A549 (cell line): ENCODE data around the gene PRPF8. TPM values are rescaled to one million over a fixed set of nuclear protein-coding genes. Genes with fewer than 3 reads are reported as not detected.
"Not testable (repeated sequence)": the region's sequence is repeated elsewhere in the genome, so short reads cannot be mapped to it uniquely, and the experiment has no call there.

Experiments used
- ATAC-seq, 2 experiments: fragments of 200-7000 bp in 1 of 2; fragments of >200 bp in 1 of 2; cut with Nextera tagmentation in 1 of 2; cut with Tn5 transposase in 1 of 2; 3 replicates each; pipeline versions ENCODE4 v1.8.0 to v1.9.1; 2018 to 2020; ENCODE audit warnings: mild to moderate bottlenecking in 1 of 2, moderate library complexity in 1 of 2
- CTCF ChIA-PET: fragments of 300-600 bp; sonication (Branson Sonifier 250); formaldehyde crosslinking; extraction: SDS; loops from one replicate; lab custom pipeline; 2021; ENCODE audit warnings: antibody characterized with exemption, inconsistent platforms; lab: Yijun Ruan, JAX
- POLR2A ChIA-PET: fragments of 350-600 bp; formaldehyde crosslinking; extraction: SDS; loops from one replicate; lab custom pipeline; 2021; ENCODE audit warnings: antibody characterized with exemption, inconsistent platforms; lab: Yijun Ruan, JAX
- DNase-seq, 2 experiments: peaks; one replicate each; pipeline versions ENCODE4 v3.0.0 to v3.0.0-alpha.2; 2011 to 2016; ENCODE audit warnings: low read depth in 1 of 2, low spot score in 1 of 2
- FAIRE-seq: peaks from 2 replicates; lab custom pipeline; 2011; peaks lifted over from hg19 to GRCh38; lab: Jason Lieb, UNC
- H3K27ac ChIP-seq, 2 experiments: fragments of >200 bp; sonication (Bioruptor Twin); formaldehyde crosslinking; 3 replicates each; pipeline ENCODE4 v1.5.1; 2016 to 2017
- H3K4me1 ChIP-seq: fragments of >200 bp; sonication (Bioruptor Twin); formaldehyde crosslinking; 3 replicates; pipeline ENCODE4 v1.6.1; 2016
- H3K4me2 ChIP-seq: fragments of >200 bp; sonication (Bioruptor Twin); formaldehyde crosslinking; 3 replicates; pipeline ENCODE4 v1.6.1; 2016
- H3K4me3 ChIP-seq: fragments of >200 bp; sonication (Bioruptor Twin); formaldehyde crosslinking; 3 replicates; pipeline ENCODE4 v1.5.1; 2016
- H3K9me3 ChIP-seq: fragments of >200 bp; sonication (Bioruptor Twin); formaldehyde crosslinking; 3 replicates; pipeline ENCODE4 v1.6.1; 2016
- ATOH8 ChIP-seq: fragments of 250-450 bp; sonication (Bioruptor Pico); IDR thresholded peaks from 2 replicates; pipeline ENCODE4 v1.5.0; 2020; ENCODE audit warnings: low read depth, mild to moderate bottlenecking, moderate library complexity
- CEBPB ChIP-seq, 2 experiments: fragments of >200 bp in 1 of 2; sonication (Bioruptor Twin) in 1 of 2; formaldehyde crosslinking in 1 of 2; IDR thresholded peaks; 2 replicates each; pipeline ENCODE4 v1.6.1; 2012 to 2016
- EHMT2 ChIP-seq: fragments of 200-600 bp; sonication (generic); IDR thresholded peaks from 2 replicates; pipeline ENCODE4 v1.6.1; 2016; ENCODE audit warnings: antibody characterized with exemption, low read depth, mild to moderate bottlenecking, moderate library complexity
- GATA3 ChIP-seq: IDR thresholded peaks from 2 replicates; pipeline ENCODE4 v1.6.1; 2012; ENCODE audit warnings: borderline replicate concordance
- HOXA7 ChIP-seq: fragments of 250-450 bp; sonication (Bioruptor Pico); IDR thresholded peaks from 2 replicates; pipeline ENCODE4 v1.5.0; 2020; ENCODE audit warnings: mild to moderate bottlenecking, moderate library complexity
- HOXB13 ChIP-seq: fragments of 250-450 bp; sonication (Bioruptor Pico); IDR thresholded peaks from 2 replicates; pipeline ENCODE4 v1.5.0; 2020; ENCODE audit warnings: low read depth, mild to moderate bottlenecking, moderate library complexity
- HOXB5 ChIP-seq: fragments of 250-450 bp; sonication (Bioruptor Pico); IDR thresholded peaks from 2 replicates; pipeline ENCODE4 v1.5.0; 2020; ENCODE audit warnings: mild to moderate bottlenecking, moderate library complexity
- MYC ChIP-seq: IDR thresholded peaks from 2 replicates; pipeline ENCODE4 v1.6.1; 2012; ENCODE audit warnings: mild to moderate bottlenecking, inconsistent platforms, low read length, improper control_type of control experiment, borderline replicate concordance
- SREBF2 ChIP-seq: fragments of 450-650 bp; IDR thresholded peaks from 2 replicates; pipeline ENCODE4 v1.6.1; 2014; ENCODE audit warnings: mild to moderate bottlenecking, moderate library complexity
- TFCP2L1 ChIP-seq: fragments of 250-450 bp; sonication (Bioruptor Pico); IDR thresholded peaks from 2 replicates; pipeline ENCODE4 v1.5.0; 2021; ENCODE audit warnings: mild to moderate bottlenecking
- WGBS: methylation state at CpG from one replicate; pipeline ENCODE4 v1.1.6; 2017; ENCODE audit errors: missing lambda C conversion rate; 5-methylcytosine and 5-hydroxymethylcytosine counted together
- polyA plus RNA-seq, 4 experiments: library from polyadenylated mRNA; depleted of rRNA in 3 of 4; stranded (reverse); fragments of >200 nt; fragmentation: RNase III in 1 of 4; extraction: RNeasy Plus Mini Kit Qiagen cat#74134 plus additional on column Dnase treatment in 1 of 4; gene quantifications; 2 replicates in 3 of 4; 3 replicates in 1 of 4; pipeline ENCODE4 v1.2.3, GENCODE V29; 2011 to 2017
- TF ChIP-seq, protein P1 (sequence below): IDR thresholded peaks from 2 replicates; pipeline ENCODE4 v1.6.1; 2012

PRPF8 gene
- polyA plus RNA-seq, 2 of the 4 experiments (the other 2 are of a cell fraction) = 234 to 263 TPM

- no peak for FAIRE-seq
- DNase-seq = no peak
- ChIA-PET CTCF (interaction anchor here (2.0 to 11.7 kb wide), 3 partner anchors 13 to 80 kb away, joined by 4 to 204 read pairs (median 201); no protein-coding TSS in a partner anchor), POLR2A (no interaction called here)
- Histone ChIP-seq H3K27ac (no peak overlapping the region), H3K4me3 (no peak overlapping the region), H3K4me2 (no peak overlapping the region), H3K4me1 (peaks cover 22% of the 10 kb centered on the region), H3K9me3 (no peaks in the 10 kb centered on the region)
- 92% methylated on average over 14 of the region's 14 CpGs for WGBS
- TF ChIP-seq HOXB13 (no peak), TFCP2L1 (CRISPR knock-in tag) (no peak), HOXB5 (CRISPR knock-in tag) (no peak), SREBF2 (no peak), ATOH8 (CRISPR knock-in tag) (no peak)
- no peak for ATAC-seq
Measured at GRCh38 chr17:1653735-1654134, 30.9 kb downstream of the PRPF8 start.

DNA sequence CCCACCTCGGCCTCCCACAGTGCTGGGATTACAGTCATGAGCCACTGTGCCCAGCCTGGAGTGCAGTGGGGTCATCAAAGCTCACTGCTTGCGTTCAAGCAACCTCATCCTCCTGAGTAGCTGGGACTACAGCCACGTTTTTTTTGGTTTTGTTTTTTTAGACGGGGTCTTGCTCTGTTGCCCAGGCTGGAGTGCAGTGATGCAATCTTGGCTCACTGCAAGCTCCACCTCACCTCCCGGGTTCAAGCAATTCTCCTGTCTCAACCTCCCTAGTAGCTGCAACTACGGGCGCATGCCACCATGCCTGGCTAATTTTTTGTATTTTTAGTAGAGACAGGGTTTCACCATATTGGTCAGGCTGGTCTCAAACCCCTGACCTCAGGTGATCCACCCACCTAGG lies 31.9 kb downstream of the PRPF8 start:
- H3K4me2 ChIP-seq, FAIRE-seq, H3K9me3 ChIP-seq, H3K27ac ChIP-seq, ATAC-seq, H3K4me3 ChIP-seq, POLR2A ChIA-PET, DNase-seq: not testable (repeated sequence)
- H3K4me1 ChIP-seq = peaks cover 29% of the 10 kb centered on the region
- WGBS = 90% methylated on average over 7 of the region's 7 CpGs
- CTCF ChIA-PET = interaction anchor here (1.0 to 11.7 kb wide), 9 partner anchors 9 to 287 kb away, joined by 3 to 204 read pairs (median 6); no protein-coding TSS in a partner anchor
- TF ChIP-seq CEBPB (IDR thresholded peaks at IDR 0.05) = peak in 1 of 2 experiments; percentile 26; a peak in 1 of 4 replicates

- H3K4me3 ChIP-seq = no peak overlapping the region
- peaks cover 24% of the 10 kb centered on the region for H3K4me1 ChIP-seq
- TF ChIP-seq, protein P1, sequence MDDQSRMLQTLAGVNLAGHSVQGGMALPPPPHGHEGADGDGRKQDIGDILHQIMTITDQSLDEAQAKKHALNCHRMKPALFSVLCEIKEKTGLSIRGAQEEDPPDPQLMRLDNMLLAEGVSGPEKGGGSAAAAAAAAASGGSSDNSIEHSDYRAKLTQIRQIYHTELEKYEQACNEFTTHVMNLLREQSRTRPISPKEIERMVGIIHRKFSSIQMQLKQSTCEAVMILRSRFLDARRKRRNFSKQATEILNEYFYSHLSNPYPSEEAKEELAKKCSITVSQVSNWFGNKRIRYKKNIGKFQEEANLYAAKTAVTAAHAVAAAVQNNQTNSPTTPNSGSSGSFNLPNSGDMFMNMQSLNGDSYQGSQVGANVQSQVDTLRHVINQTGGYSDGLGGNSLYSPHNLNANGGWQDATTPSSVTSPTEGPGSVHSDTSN = 0 out of 2 replicates have a peak, but pooled peaks have one; percentile 38
- no peak for TF ChIP-seq HOXA7
- no peak overlapping the region for H3K27ac ChIP-seq
- FAIRE-seq = no peak
- POLR2A ChIA-PET = interaction anchor here (0.9 kb wide), 1 partner anchor 66 kb away, joined by 3 read pairs; no protein-coding TSS in a partner anchor
- WGBS = 85% methylated on average over 4 of the region's 4 CpGs
- no peak overlapping the region for H3K4me2 ChIP-seq
- no peaks in the 10 kb centered on the region for H3K9me3 ChIP-seq
- CTCF ChIA-PET = interaction anchor here (1.0 to 11.7 kb wide), 12 partner anchors 8 to 393 kb away, joined by 3 to 204 read pairs (median 6); no protein-coding TSS in a partner anchor
- ATAC-seq = no peak
- no peak for DNase-seq
Measured at GRCh38 chr17:1651559-1651844, 33.2 kb downstream of the PRPF8 start.

DNA sequence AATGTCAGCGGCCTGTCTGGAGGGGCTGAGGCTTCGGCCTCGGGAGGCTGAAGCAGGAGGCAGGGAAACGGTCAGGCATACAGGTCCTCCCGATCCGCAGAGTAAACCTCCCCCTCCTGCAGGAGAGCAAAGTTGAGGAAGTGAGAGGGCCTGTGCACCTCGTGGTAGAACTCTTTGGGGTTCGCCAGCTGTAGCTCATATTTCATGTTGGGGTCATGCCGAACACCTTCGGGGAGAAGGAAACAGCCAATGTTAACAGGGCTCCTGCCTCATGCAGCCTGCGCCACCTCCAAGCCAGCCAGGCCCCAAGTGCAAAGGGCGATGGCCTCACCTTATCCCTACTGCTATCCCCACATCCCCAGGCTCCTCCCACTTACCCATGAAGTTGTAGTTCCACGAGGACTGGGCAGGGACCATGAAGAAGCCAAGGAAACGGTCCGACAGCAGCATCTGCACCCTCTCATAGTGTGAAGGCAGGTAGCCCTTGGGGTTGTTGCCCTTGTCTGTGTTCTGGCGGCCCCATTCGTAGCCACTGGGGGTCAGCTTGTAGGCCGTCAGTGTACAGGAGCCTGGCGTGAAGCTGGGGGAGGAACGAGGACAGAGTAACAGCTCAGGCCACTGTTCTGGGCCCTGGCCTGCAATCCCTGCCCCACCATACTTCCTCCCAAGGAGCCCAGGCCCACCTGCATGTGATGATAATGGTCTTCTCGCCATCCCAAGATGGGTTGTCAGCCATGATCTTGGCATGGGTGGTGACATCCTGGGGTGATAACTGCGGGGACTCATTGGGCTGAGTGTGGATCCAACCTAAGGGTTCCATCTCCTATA lies 33.7 kb downstream of the PRPF8 start:
- ChIA-PET POLR2A (interaction anchor here (0.7 to 3.4 kb wide), 5 partner anchors 18 to 77 kb away, joined by 3 to 22 read pairs (median 12); no protein-coding TSS in a partner anchor), CTCF (interaction anchor here (0.6 to 11.7 kb wide), 16 partner anchors 7 to 396 kb away, joined by 3 to 204 read pairs (median 7); partner anchors contain the start of genes PRPF8 and SLC43A2)
- Histone ChIP-seq H3K9me3 (no peaks in the 10 kb centered on the region), H3K4me3 (no peak overlapping the region), H3K4me1 (peaks cover 23% of the 10 kb centered on the region), H3K27ac (no peak overlapping the region), H3K4me2 (no peak overlapping the region; the same call in 2 of the 3 replicates)
- WGBS = 85% methylated on average over 22 of the region's 22 CpGs
- TF ChIP-seq MYC (no peak), EHMT2 (no peak), GATA3 (no peak), SREBF2 (no peak)
- ATAC-seq (no peak), FAIRE-seq (no peak), DNase-seq (no peak)
